DND-41 (cell line): ENCODE measurements around the gene NSUN2.

Experiments used
- ATAC-seq: fragments of 200-7000 bp; cut with Tn5 transposase; 3 replicates; pipeline ENCODE4 v1.9.1; 2021; ENCODE audit warnings: low read depth; ENCODE audit not compliant: insufficient read depth
- DNase-seq: peaks from one replicate; pipeline ENCODE4 v3.0.0-alpha.2; 2020
- H2AFZ ChIP-seq: 2 replicates; pipeline ENCODE4 v1.6.0; 2012; ENCODE audit warnings: low read depth, low read length
- H3K27ac ChIP-seq: 2 replicates; pipeline ENCODE4 v1.5.1; 2012; ENCODE audit warnings: low read length, inconsistent platforms
- H3K27me3 ChIP-seq: fragments of 200-600 bp; sonication (generic); 2 replicates; pipeline ENCODE4 v1.6.0; 2012; ENCODE audit warnings: low read length, mild to moderate bottlenecking, inconsistent platforms; ENCODE audit not compliant: insufficient read depth, poor library complexity
- H3K36me3 ChIP-seq: 2 replicates; pipeline ENCODE4 v1.5.1; 2012; ENCODE audit warnings: low read length, inconsistent platforms; ENCODE audit not compliant: insufficient read depth
- H3K4me1 ChIP-seq: 2 replicates; pipeline ENCODE4 v1.5.1; 2012; ENCODE audit warnings: mild to moderate bottlenecking, low read length; ENCODE audit not compliant: insufficient read depth
- H3K4me2 ChIP-seq: 2 replicates; pipeline ENCODE4 v1.6.0; 2012; ENCODE audit warnings: mild to moderate bottlenecking, moderate library complexity, low read length, inconsistent platforms; ENCODE audit not compliant: insufficient read depth
- H3K4me3 ChIP-seq, 2 experiments: fragments of 200-600 bp in 1 of 2; shearing (Covaris generic) in 1 of 2; 2 replicates each; pipeline ENCODE4 v1.5.1; 2012 to 2016; ENCODE audit warnings: inconsistent platforms in 2 of 2, low read length in 2 of 2, mild to moderate bottlenecking in 2 of 2, low read depth in 1 of 2, moderate library complexity in 1 of 2
- H3K79me2 ChIP-seq: 2 replicates; pipeline ENCODE4 v1.6.0; 2012; ENCODE audit warnings: low read length, inconsistent platforms; ENCODE audit not compliant: insufficient read depth
- H3K9ac ChIP-seq: 2 replicates; pipeline ENCODE4 v1.6.0; 2012; ENCODE audit warnings: low read depth, mild to moderate bottlenecking, inconsistent platforms, low read length, moderate library complexity
- H3K9me3 ChIP-seq: 2 replicates; pipeline ENCODE4 v1.5.1; 2012; ENCODE audit warnings: low read length, moderate library complexity, mild to moderate bottlenecking, inconsistent platforms; ENCODE audit not compliant: insufficient read depth, severe bottlenecking
- H4K20me1 ChIP-seq: 2 replicates; pipeline ENCODE4 v1.6.0; 2012; ENCODE audit warnings: low read length; ENCODE audit not compliant: insufficient read depth
- CTCF ChIP-seq: IDR thresholded peaks from 2 replicates; pipeline ENCODE4 v1.5.1; 2012; ENCODE audit warnings: borderline replicate concordance, low read length, moderate library complexity, mild to moderate bottlenecking; ENCODE audit not compliant: poor library complexity, severe bottlenecking; ENCODE audit errors: extremely low read depth
- EZH2 ChIP-seq: IDR thresholded peaks from 3 replicates; pipeline ENCODE4 v1.6.1; 2012; ENCODE audit warnings: borderline replicate concordance, low read depth, mild to moderate bottlenecking, moderate library complexity, low read length, inconsistent platforms; ENCODE audit not compliant: severe bottlenecking

The NSUN2 gene

GRCh38 chr5:6590581-6590980 is 42.3 kb downstream of the NSUN2 start:
- H3K27ac ChIP-seq: no peak overlapping the region
- peaks cover 3% of the 10 kb centered on the region for H3K27me3 ChIP-seq
- ATAC-seq: no peak
- H3K9me3 ChIP-seq: no peaks in the 10 kb centered on the region
- H3K9ac ChIP-seq: no peak overlapping the region
- H3K36me3 ChIP-seq: no peaks in the 10 kb centered on the region
- no peak overlapping the region for H3K4me2 ChIP-seq
- H4K20me1 ChIP-seq: no peaks in the 10 kb centered on the region
- H2AFZ ChIP-seq: no peak overlapping the region
- TF ChIP-seq EZH2 (no peak), CTCF (no peak)
- H3K4me1 ChIP-seq: no peaks in the 10 kb centered on the region
- H3K4me3 ChIP-seq: no peak overlapping the region
- no peak for DNase-seq
- no peaks in the 10 kb centered on the region for H3K79me2 ChIP-seq

GRCh38 chr5:6587171-6587570 is 45.7 kb downstream of the NSUN2 start:
- Histone ChIP-seq H3K79me2 (no peaks in the 10 kb centered on the region), H3K36me3 (no peaks in the 10 kb centered on the region), H3K4me2 (no peak overlapping the region), H3K27ac (no peak overlapping the region), H3K4me1 (no peaks in the 10 kb centered on the region), H3K9me3 (no peaks in the 10 kb centered on the region), H3K4me3 (no peak overlapping the region), H2AFZ (no peak overlapping the region), H3K9ac (no peak overlapping the region), H3K27me3 (peaks cover 4% of the 10 kb centered on the region), H4K20me1 (no peaks in the 10 kb centered on the region)
- no peak for ATAC-seq
- TF ChIP-seq EZH2: no peak
- TF ChIP-seq CTCF: no peak
- DNase-seq: no peak

GRCh38 chr5:6586647-6587042 is 46.2 kb downstream of the NSUN2 start:
- H3K79me2 ChIP-seq: no peaks in the 10 kb centered on the region
- TF ChIP-seq CTCF (no peak), EZH2 (no peak)
- no peak for DNase-seq
- no peak overlapping the region for H2AFZ ChIP-seq
- H3K36me3 ChIP-seq: no peaks in the 10 kb centered on the region
- H3K4me2 ChIP-seq: no peak overlapping the region
- no peaks in the 10 kb centered on the region for H4K20me1 ChIP-seq
- H3K27ac ChIP-seq: no peak overlapping the region
- no peak overlapping the region for H3K9ac ChIP-seq
- no peak overlapping the region for H3K4me3 ChIP-seq
- H3K27me3 ChIP-seq: peaks cover 4% of the 10 kb centered on the region
- H3K4me1 ChIP-seq: no peaks in the 10 kb centered on the region
- no peaks in the 10 kb centered on the region for H3K9me3 ChIP-seq
- no peak for ATAC-seq

GRCh38 chr5:6585939-6586646 is 46.8 kb downstream of the NSUN2 start:
- no peak for TF ChIP-seq CTCF
- TF ChIP-seq EZH2: no peak
- no peak for ATAC-seq

More at GRCh38 chr5:6585939-6586646, 46.8 kb downstream of the NSUN2 start:
- no peaks in the 10 kb centered on the region for H3K36me3 ChIP-seq
- no peak overlapping the region for H2AFZ ChIP-seq
- H3K27ac ChIP-seq: no peak overlapping the region
- H3K9ac ChIP-seq: no peak overlapping the region
- no peaks in the 10 kb centered on the region for H3K79me2 ChIP-seq
- H3K4me1 ChIP-seq: no peaks in the 10 kb centered on the region
- no peak for DNase-seq
- no peak overlapping the region for H3K4me3 ChIP-seq
- H3K27me3 ChIP-seq: peaks cover 4% of the 10 kb centered on the region
- no peaks in the 10 kb centered on the region for H3K9me3 ChIP-seq
- H3K4me2 ChIP-seq: no peak overlapping the region
- no peaks in the 10 kb centered on the region for H4K20me1 ChIP-seq
